SIG-M5 (cell line): ENCODE results near the gene MACROD2.
A peak's percentile ranks its signal among the peaks of the same experiment; 100 is the strongest.

Experiments used
- DNase-seq: peaks from one replicate; lab custom pipeline; 2025; lab: John Stamatoyannopoulos, UW

Gene MACROD2

GRCh38 chr20:15292405-15292804 lies 1297.1 kb downstream of the MACROD2 start:
- DNase-seq, result no peak

GRCh38 chr20:15296422-15296821 lies 1301.1 kb downstream of the MACROD2 start:
- DNase-seq, result no peak

- no peak for DNase-seq
Measured at GRCh38 chr20:15297059-15297875, 1302.0 kb downstream of the MACROD2 start.

GRCh38 chr20:15302075-15302474 lies 1306.8 kb downstream of the MACROD2 start:
- no peak for DNase-seq

GRCh38 chr20:15310361-15310760 lies 1315.0 kb downstream of the MACROD2 start:
- peak; percentile 75 for DNase-seq

GRCh38 chr20:15316556-15316955 lies 1321.2 kb downstream of the MACROD2 start:
- DNase-seq, result no peak

GRCh38 chr20:15317546-15318232 lies 1322.4 kb downstream of the MACROD2 start:
- no peak for DNase-seq

GRCh38 chr20:15318682-15319081 lies 1323.4 kb downstream of the MACROD2 start:
- no peak for DNase-seq

- no peak for DNase-seq
Measured at GRCh38 chr20:15319439-15319838, 1324.1 kb downstream of the MACROD2 start.

GRCh38 chr20:15320941-15321340 lies 1325.6 kb downstream of the MACROD2 start:
- no peak for DNase-seq

GRCh38 chr20:15327123-15327522 lies 1331.8 kb downstream of the MACROD2 start:
- no peak for DNase-seq

- no peak for DNase-seq
Measured at GRCh38 chr20:15328084-15328483, 1332.8 kb downstream of the MACROD2 start.

- DNase-seq, result no peak
Measured at GRCh38 chr20:15332711-15333160, 1337.4 kb downstream of the MACROD2 start.

- no peak for DNase-seq
Measured at GRCh38 chr20:15333170-15333569, 1337.9 kb downstream of the MACROD2 start.

GRCh38 chr20:15336011-15336410 lies 1340.7 kb downstream of the MACROD2 start:
- no peak for DNase-seq

- no peak for DNase-seq
Measured at GRCh38 chr20:15336536-15336935, 1341.2 kb downstream of the MACROD2 start.

- DNase-seq, result no peak
Measured at GRCh38 chr20:15339264-15339663, 1343.9 kb downstream of the MACROD2 start.

- DNase-seq, result no peak
Measured at GRCh38 chr20:15342991-15343523, 1347.7 kb downstream of the MACROD2 start.

- DNase-seq, result no peak
Measured at GRCh38 chr20:15345287-15345686, 1350.0 kb downstream of the MACROD2 start.

- no peak for DNase-seq
Measured at GRCh38 chr20:15346657-15347280, 1351.5 kb downstream of the MACROD2 start.

- no peak for DNase-seq
Measured at GRCh38 chr20:15359056-15359455, 1363.7 kb downstream of the MACROD2 start.

GRCh38 chr20:15362849-15363248 lies 1367.5 kb downstream of the MACROD2 start:
- no peak for DNase-seq

GRCh38 chr20:15364781-15365180 lies 1369.5 kb downstream of the MACROD2 start:
- DNase-seq, result no peak
